Measurements from ENCODE around the gene ADAMTS12.

ADAMTS12 gene

DNA sequence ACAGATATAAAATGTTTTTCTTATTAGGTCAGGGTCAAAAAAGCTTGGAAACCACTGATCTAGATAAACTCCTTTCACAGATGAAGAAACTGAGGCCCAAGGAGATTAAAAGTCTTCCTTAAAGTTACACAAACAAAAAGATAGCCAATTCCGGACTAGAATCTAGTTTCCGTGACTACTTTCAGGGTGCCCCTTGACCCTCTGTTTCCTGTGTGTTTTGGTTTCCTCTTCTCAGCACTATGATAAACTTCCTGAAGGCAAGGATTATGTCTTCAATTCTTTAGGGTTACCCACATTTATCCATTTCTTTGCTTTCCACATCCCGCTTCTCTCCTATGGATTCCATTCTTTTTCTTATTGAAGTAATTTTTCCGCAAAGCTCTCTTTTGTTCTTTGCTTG, 83.1 kb downstream of the ADAMTS12 start:
- DNase-seq (ENCODE audit: low read depth in 2 of 2) = no peak

- no peak for DNase-seq (ENCODE audit: low read depth in 2 of 2)
These were observed 84.0 kb downstream of the ADAMTS12 start for GRCh38 chr5:33807771-33808170.

GRCh38 chr5:33806738-33807442, 84.9 kb downstream of the ADAMTS12 start:
- DNase-seq (ENCODE audit: low read depth in 2 of 2) = no peak

DNA sequence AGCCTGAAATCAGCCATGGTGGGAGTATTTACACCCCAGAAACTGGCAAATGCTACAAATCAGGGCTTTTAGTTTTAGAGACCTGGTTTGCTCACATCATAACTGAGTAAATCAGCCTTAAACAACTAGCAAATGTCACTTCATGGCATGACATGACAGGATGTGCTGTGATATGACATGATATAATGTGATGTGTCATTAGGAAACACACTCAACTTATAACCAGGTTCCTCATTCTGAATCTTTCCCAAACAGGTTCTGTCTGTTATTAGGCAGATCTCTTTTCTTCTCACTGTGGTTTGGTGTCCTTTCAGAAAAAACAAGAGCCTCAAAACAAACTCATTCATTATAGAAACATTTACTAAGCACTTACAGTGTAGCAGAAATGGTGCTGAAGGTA, 90.5 kb downstream of the ADAMTS12 start:
- no peak for DNase-seq (ENCODE audit: low read depth in 2 of 2)

GRCh38 chr5:33800241-33800950, 91.4 kb downstream of the ADAMTS12 start:
- DNase-seq (ENCODE audit: low read depth in 2 of 2) = no peak

DNA sequence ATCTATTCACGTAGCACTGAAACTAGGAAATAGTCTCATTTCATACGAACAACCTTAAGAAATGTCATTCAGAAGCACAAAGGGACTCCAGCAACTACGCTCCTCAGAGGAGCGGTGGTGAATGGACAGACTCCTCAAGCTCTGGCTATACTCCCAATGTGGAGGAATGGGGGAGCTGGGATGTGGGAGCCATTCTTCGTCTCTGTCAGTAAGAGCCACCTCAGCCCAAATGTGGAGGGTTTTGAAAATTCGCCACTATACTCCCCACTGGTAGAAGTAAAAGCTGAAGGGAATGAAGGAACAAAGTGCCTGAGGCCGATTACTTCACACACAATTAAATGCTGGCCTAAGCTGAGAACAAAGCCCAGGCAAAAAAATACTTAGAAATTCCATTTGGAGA, 96.3 kb downstream of the ADAMTS12 start:
- no peak for DNase-seq (ENCODE audit: low read depth in 2 of 2)

DNA sequence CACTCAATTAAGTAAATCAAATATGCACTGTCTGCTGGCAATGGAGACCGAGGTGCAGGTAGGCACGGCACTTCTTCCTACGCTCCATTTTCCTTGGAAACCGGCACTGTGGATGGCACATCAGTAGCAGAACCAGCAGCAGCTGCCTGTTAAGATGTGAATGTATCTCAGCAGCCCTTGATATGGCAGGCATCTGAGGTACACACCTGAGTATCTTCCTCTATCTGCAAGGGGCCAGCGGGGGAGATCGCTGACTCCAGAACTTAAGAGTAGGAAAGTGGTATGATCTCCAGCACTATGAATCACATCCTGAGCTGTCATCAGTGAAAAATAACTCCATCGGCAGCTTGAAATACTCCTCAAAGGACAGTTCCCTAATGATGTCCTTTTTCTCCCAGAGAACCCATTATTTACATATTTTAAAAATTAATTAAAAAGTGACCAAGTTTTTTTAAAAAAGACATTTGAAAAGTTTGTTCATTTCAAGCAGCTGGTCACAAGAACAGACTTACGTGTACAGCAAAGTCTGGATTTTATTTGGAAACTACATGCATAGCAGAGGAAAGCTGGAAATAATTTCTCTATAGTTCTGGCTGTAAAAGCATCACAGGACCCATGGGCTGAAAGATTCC, 97.1 kb downstream of the ADAMTS12 start:
- DNase-seq (ENCODE audit: low read depth in 2 of 2) = no peak

- no peak for DNase-seq (ENCODE audit: low read depth in 2 of 2)
These were observed 97.8 kb downstream of the ADAMTS12 start for GRCh38 chr5:33793836-33794549.

- DNase-seq (ENCODE audit: low read depth in 2 of 2) = no peak
These were observed 98.5 kb downstream of the ADAMTS12 start for GRCh38 chr5:33793276-33793675.

DNA sequence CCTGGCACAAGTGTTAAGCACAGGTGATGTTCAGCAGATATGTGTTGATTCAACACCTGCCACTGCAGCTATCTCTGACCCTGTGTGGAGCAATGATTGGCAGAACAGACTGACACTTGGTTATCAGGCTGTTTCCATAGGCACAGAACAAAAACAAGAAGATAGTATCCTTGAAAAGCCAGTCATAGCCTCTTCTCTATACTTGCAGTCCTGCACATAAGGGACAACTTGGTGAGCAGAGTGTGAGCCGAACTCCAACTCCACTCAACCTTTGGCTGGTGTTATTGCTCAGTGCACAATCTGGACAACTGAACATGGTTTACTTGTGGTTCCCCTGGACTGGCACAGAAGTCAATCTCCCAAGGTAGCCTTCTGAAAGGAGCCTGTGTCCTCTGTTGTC, 99.2 kb downstream of the ADAMTS12 start:
- DNase-seq (ENCODE audit: low read depth in 2 of 2) = no peak

DNA sequence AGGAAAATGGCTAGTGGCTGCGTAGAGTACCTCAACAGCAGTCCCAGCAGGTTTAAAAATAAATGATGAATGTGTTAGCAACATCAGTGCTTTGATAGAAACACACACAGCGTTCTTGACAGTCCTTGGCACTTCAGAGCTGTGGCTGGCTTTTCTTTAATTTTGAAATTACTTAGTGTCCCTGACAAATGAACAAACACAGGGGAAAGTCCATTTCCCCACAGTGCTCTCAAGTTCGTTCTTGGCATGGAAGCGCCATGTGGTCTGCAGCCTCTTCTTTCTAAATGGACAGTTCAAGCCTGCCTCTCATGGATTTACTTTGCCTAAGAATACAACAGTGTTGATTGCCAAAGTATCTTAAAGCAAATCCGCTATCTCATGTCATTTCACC, 102.2 kb downstream of the ADAMTS12 start:
- no peak for DNase-seq (ENCODE audit: low read depth in 2 of 2)

DNA sequence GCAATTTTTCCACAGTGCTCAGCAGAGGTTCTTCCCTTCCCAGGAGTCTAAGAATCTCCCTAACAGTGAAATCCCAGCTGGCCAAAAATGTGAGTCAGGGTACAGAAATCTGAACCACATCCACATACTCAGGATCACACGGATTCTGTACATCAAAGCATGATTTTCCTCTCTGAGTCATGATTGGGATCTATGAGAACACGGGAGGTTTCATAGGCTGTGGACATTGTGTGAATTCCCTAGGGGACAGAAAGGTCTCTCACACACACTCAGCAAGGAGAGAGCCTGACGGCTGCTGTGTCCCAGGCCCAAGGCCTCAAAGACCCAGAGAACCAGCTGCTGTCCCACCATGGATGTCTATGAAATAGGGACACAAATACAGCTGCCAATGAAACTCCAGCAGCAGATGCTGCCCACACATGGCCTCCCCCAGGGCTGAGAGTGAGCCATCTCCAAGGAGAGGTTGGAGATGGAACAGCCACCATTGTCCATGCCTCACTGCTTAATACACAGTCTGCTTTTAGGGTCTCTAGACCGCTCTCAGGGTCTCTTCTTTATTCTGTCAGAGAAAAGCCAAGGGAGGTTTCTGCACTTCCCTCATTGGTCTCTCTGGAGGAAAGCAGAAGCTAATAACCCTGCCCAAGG, 102.7 kb downstream of the ADAMTS12 start:
- no peak for DNase-seq (ENCODE audit: low read depth in 2 of 2)

DNA sequence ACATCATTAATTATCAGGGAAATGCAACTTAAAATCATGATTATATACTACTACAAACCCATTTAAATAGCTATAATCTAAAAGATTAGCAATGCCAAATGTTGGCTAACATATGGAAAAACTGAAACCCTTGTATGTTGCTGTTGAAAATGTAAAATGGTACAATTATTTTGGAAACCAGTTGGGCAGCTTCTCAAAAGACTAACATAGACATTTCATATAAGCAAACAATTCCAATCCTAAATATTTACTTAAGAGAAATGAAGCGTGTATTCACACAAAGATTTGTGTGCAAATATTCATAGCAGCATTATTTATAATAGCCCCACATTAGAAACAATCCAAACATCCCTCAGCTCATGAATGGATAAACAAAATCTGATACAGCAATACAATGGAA, 106.2 kb downstream of the ADAMTS12 start:
- no peak for DNase-seq (ENCODE audit: low read depth in 2 of 2)

GRCh38 chr5:33781286-33781685, 110.5 kb downstream of the ADAMTS12 start:
- DNase-seq (ENCODE audit: low read depth in 2 of 2) = no peak

DNA sequence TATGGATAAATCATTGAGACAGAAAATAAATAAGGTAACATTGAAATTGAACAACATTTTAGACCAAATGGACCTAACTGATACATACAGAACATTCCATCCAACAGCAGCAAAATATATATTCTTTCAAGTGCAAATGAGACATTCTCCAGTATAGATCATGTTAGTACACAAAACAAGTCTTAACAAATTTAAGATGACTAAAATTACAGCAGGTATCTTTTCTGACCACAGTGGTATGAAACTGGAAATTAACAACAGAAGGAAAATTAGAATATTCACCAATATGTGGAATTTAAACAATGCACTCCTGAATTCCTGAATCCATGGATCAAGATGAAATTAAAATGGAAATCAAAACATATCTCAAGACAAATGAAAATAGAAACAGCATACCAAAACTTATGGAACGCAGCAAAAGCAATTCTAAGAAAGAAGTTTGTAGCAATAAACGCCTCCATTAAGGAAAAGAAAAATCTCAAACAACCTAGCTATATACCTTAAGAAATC, 115.6 kb downstream of the ADAMTS12 start:
- no peak for DNase-seq (ENCODE audit: low read depth in 2 of 2)

DNA sequence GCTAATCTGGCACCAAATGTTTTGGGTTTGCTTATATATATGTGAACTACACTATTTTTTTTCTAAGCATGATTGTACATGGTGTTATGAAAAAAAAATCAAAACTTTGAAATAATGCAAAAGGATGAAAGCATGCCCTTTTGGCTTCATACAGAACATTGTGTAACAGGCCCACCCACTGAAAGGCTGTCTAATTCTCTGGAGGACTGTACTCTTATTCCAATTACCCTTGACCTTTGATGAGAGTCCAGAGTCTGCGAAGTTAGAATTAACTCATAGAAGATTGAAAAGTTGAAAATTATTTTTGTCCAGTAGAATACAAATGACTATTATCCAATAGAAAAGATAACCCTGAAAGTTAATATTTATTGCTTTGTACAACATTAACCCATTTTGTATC, 117.4 kb downstream of the ADAMTS12 start:
- DNase-seq (ENCODE audit: low read depth in 2 of 2) = no peak

DNA sequence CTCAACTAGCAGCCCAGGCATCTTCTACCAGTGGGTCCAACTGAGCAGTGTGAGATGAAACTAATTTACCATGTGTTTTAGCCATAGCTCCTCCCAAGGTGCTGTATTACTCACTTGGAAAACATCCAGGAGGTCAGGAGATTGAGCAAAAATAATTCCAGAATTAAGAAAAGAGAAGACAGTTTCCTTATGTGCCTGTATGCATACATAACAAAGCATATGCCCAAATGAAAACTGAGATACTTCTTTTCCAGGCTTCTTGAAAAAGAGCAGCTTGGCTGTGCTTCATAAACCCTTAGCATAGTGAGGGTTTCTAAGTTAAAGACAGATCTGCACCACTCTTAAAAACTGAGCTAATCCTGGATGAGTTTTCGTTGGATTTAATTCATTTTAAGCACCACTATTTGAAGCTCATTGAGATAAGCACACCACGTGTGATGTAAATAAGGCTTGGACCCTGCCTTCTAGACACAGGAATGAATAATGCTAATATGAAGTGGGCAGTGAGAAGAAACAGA, 119.4 kb downstream of the ADAMTS12 start:
- DNase-seq (ENCODE audit: low read depth in 2 of 2) = no peak

DNA sequence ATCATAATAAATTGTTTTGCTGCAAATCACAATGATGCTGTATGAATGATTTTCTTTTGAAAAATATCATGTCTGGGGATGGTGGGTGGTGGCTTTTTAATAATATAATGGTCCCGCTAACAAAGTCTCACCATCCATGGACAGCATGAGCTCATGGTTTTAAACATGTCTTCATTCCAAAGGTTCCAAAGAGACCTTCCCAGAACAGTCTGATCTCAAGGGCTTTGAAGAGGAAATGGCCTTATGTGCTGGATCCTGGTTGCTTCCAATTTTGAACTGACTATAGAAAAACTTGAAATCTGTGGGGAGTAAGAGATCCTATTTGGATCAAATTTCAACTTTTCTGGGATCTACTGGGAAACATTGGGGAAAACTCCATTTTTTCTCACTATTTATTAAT, 121.8 kb downstream of the ADAMTS12 start:
- DNase-seq (ENCODE audit: low read depth in 2 of 2) = no peak

DNA sequence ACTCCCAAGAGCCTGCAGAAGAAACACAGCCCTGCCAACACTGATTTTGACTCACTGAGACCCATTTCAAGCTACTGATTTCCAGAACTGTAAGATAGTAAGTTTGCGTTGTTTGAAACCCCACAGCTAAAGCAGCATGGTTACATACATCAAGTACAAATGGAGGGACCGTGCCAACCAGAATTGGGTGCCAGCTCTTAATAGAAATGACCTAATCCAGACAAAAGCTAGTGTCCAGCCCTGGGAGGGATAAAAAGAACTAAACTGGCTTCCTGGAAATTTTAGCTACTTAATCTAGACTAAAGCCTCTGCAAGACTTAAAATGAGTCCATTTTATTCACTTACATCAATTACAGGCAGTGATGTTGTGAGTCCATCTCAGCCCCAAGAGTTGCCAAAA, 122.6 kb downstream of the ADAMTS12 start:
- DNase-seq (ENCODE audit: low read depth in 2 of 2) = no peak

GRCh38 chr5:33766023-33766422, 125.8 kb downstream of the ADAMTS12 start:
- DNase-seq (ENCODE audit: low read depth in 2 of 2) = no peak

- DNase-seq (ENCODE audit: low read depth in 2 of 2) = no peak
These were observed 127.0 kb downstream of the ADAMTS12 start for GRCh38 chr5:33764786-33765185.

- no peak for DNase-seq (ENCODE audit: low read depth in 2 of 2)
These were observed 128.4 kb downstream of the ADAMTS12 start for GRCh38 chr5:33763435-33763834.
